ENCODE results near the gene NAALADL2.

The NAALADL2 gene

DNA sequence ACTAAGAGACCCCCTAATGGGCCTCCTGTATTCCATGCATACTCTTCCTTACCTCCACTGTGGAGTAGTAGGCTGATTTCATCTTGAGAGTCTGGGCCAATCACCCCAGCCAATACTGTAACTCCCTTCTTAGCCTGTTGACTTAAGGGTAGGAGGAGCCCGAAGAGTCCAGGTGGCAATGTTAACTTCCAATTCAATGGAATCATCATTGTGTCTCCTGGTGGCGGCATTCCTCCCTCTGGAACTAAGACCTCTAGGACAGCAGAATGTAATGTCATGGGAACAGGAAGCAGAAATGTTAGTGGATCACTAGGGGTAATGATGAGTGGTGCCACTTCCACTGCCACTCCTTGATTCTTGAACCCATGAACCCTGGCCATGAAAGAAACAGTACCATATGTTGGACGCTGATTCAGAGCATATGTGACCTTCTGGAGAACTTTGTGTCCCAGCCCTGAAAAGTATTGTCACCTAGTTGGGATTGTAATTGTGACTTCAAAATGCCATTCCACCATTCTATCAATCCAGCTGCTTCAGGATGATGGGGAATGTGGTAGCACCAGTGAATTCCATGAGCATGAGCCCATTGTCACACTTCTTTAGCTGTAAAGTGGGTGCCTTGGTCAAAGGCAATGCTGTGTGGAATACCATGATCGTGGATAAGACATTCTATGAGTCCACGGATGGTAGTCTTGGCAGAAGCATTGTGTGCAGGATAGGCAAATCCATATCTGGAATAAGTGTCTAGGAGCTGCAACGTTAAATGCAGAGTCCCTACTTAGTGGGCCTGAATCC is 24.9 kb downstream of the NAALADL2 start:
- Histone ChIP-seq H3K4me1 (ENCODE audit: control insufficient read depth, insufficient read depth, low read length) (no peaks in the 10 kb centered on the region), H3K9me3 (ENCODE audit: control insufficient read depth, low read length) (no peaks in the 10 kb centered on the region), H3K36me3 (ENCODE audit: control insufficient read depth, insufficient read depth, low read length) (no peaks in the 10 kb centered on the region), H3K27ac (ENCODE audit: insufficient read depth, low read depth, low read length, poor library complexity, severe bottlenecking) (no peak overlapping the region), H3K4me3 (ENCODE audit: insufficient read depth, low read depth, low read length) (no peak overlapping the region), H3K27me3 (ENCODE audit: control insufficient read depth, insufficient read depth, low read length, poor library complexity, severe bottlenecking) (no peaks in the 10 kb centered on the region)
- WGBS, 2 experiments, result 94 to 97% methylated on average over 6 of the region's 6 CpGs

DNA sequence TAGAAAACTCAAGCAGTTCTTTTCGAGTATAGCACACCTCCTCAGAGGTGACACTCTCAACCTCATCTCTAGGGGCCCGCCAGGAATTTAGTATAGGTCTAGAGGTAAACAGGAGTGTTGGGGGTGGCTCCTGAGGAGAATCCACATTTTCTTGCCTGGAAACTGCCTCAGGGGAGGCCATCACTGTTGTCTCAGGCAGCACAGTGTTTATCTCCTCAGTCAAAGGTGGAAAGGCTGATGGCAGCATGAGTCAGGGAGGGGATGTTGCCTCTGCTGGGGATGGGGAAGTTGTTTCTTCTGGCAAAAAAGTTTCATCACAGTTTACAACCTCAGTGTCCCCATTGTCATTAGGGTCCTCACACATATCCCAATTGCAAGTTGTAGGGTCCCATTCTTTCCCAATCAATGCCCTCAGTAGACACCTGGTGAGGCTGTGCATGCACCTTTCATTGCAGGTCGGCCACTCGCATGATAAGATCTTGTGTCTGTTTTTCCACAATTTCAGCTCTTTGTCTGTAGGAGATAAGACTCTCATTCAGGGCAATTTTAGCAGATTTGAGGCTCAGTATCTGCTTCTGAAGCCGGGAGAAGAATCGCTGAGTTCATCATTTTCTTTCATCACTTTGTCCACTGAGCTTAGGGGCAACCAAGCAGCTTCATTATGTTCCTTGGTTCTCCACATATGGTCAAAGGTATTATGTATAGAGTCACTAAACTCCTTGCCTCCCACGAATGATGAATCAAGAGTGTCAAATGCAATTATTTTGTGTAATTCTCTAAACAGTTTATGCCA is 25.8 kb downstream of the NAALADL2 start:
- Histone ChIP-seq H3K27ac (ENCODE audit: insufficient read depth, low read depth, low read length, poor library complexity, severe bottlenecking) (no peak overlapping the region), H3K27me3 (ENCODE audit: control insufficient read depth, insufficient read depth, low read length, poor library complexity, severe bottlenecking) (no peaks in the 10 kb centered on the region), H3K4me1 (ENCODE audit: control insufficient read depth, insufficient read depth, low read length) (no peaks in the 10 kb centered on the region), H3K4me3 (ENCODE audit: insufficient read depth, low read depth, low read length) (no peak overlapping the region), H3K36me3 (ENCODE audit: control insufficient read depth, insufficient read depth, low read length) (no peaks in the 10 kb centered on the region), H3K9me3 (ENCODE audit: control insufficient read depth, low read length) (no peaks in the 10 kb centered on the region)
- WGBS, 2 experiments, result 93 to 96% methylated on average over 6 to 7 of the region's 7 CpGs

DNA sequence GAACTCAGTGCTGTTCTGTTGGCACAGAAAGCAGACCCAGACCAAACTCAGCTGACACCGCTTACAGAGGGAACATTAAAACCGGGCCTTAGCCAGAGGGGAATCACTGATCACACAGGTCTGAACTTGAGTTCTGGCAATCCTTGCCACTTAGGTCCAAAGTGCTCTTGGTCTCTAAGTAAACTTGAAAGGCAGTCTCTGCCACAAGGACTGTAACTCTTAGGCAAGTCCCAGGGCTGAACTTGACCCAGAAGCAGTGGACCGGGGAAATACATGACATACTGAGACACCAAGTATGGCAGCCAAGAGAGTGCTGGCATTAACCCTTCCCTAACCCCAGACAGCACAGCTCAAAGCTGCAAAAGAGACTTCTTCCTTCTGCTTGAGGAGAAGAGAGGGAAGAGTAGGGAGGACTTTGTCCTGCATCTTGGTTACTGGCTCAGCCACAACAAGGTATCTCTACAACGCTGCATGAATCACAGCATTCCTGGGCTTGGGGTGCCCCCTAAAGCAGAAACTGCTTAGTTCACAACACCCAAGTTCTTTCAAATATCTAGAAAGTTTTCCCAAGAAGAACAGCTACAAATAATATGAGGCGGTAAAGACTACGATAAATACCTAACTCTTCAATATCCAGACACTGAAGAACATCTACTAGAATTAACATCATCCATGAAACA is 32.5 kb downstream of the NAALADL2 start:
- Histone ChIP-seq H3K36me3 (ENCODE audit: control insufficient read depth, insufficient read depth, low read length) (no peaks in the 10 kb centered on the region), H3K27me3 (ENCODE audit: control insufficient read depth, insufficient read depth, low read length, poor library complexity, severe bottlenecking) (no peaks in the 10 kb centered on the region), H3K9me3 (ENCODE audit: control insufficient read depth, low read length) (no peaks in the 10 kb centered on the region), H3K4me3 (ENCODE audit: insufficient read depth, low read depth, low read length) (no peak overlapping the region), H3K27ac (ENCODE audit: insufficient read depth, low read depth, low read length, poor library complexity, severe bottlenecking) (no peak overlapping the region), H3K4me1 (ENCODE audit: control insufficient read depth, insufficient read depth, low read length) (no peaks in the 10 kb centered on the region)
- 91 to 92% methylated on average over 6 of the region's 6 CpGs for WGBS, 2 experiments

DNA sequence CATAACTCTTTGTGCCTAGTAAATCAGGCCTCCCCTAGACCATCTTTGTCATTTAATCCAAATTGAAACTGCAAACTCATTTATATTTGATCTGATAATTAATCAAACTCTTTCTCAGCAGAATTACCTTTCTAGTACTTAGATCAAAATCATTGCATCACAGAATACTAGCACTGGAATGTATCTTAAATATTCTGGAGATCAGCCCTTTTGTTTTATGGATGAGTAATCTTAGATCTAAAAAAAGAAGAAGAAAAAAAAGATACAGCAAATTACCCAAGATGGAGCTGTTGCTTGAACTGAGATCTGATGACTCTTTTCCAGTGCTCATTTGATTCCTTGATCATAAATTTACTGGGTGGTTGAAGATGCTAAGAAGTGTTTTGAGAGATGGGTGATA is 47.9 kb downstream of the NAALADL2 start:
- H3K4me3 ChIP-seq (ENCODE audit: insufficient read depth, low read depth, low read length), result no peak overlapping the region
- H3K4me1 ChIP-seq (ENCODE audit: control insufficient read depth, insufficient read depth, low read length), result no peaks in the 10 kb centered on the region
- no peaks in the 10 kb centered on the region for H3K27me3 ChIP-seq (ENCODE audit: control insufficient read depth, insufficient read depth, low read length, poor library complexity, severe bottlenecking)
- H3K27ac ChIP-seq (ENCODE audit: insufficient read depth, low read depth, low read length, poor library complexity, severe bottlenecking), result no peak overlapping the region
- H3K9me3 ChIP-seq (ENCODE audit: control insufficient read depth, low read length), result no peaks in the 10 kb centered on the region
- H3K36me3 ChIP-seq (ENCODE audit: control insufficient read depth, insufficient read depth, low read length), result no peaks in the 10 kb centered on the region

DNA sequence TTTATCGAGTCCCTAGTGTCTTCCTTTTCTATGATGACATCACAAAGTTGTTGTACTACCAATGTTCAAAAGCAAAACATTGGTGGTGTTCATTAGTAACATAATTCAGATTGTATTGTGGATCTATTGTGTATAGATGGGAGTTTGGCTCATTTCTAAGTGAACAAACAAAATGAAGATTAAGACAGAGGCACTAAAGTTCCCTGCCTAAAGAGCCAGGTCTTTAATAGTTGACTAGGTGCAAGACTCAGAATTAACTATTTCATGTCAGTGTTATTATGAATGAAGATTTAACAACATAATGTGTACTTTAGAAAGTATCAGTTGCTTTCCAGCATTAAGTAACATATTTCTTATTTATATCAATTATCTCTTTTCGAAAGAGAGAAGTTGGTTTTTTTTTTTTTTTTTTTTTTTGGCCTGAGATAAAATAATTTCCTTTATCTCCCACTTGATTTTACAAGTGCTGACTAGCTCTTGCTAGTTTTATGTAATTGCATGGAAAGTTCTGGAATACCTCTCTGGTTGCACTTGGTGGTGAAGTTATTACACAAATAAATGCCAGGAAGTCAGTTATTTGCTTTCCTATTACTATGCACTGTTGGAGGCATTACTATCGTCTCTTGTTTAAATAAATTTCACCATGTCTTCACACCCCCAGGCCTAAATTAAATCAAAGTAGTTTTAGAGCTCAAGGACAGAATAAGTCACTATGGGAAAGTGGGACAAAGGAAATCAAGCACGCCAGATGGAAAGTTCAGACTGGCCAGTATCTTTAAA is 48.7 kb downstream of the NAALADL2 start:
- H3K27ac ChIP-seq (ENCODE audit: insufficient read depth, low read depth, low read length, poor library complexity, severe bottlenecking), result no peak overlapping the region
- no peak overlapping the region for H3K4me3 ChIP-seq (ENCODE audit: insufficient read depth, low read depth, low read length)
- no peaks in the 10 kb centered on the region for H3K36me3 ChIP-seq (ENCODE audit: control insufficient read depth, insufficient read depth, low read length)
- whole genome bisulfite sequencing, 2 experiments, result 89 to 98% methylated on average over 1 to 3 of the region's 4 CpGs
- no peaks in the 10 kb centered on the region for H3K4me1 ChIP-seq (ENCODE audit: control insufficient read depth, insufficient read depth, low read length)
- no peaks in the 10 kb centered on the region for H3K27me3 ChIP-seq (ENCODE audit: control insufficient read depth, insufficient read depth, low read length, poor library complexity, severe bottlenecking)
- H3K9me3 ChIP-seq (ENCODE audit: control insufficient read depth, low read length), result no peaks in the 10 kb centered on the region

DNA sequence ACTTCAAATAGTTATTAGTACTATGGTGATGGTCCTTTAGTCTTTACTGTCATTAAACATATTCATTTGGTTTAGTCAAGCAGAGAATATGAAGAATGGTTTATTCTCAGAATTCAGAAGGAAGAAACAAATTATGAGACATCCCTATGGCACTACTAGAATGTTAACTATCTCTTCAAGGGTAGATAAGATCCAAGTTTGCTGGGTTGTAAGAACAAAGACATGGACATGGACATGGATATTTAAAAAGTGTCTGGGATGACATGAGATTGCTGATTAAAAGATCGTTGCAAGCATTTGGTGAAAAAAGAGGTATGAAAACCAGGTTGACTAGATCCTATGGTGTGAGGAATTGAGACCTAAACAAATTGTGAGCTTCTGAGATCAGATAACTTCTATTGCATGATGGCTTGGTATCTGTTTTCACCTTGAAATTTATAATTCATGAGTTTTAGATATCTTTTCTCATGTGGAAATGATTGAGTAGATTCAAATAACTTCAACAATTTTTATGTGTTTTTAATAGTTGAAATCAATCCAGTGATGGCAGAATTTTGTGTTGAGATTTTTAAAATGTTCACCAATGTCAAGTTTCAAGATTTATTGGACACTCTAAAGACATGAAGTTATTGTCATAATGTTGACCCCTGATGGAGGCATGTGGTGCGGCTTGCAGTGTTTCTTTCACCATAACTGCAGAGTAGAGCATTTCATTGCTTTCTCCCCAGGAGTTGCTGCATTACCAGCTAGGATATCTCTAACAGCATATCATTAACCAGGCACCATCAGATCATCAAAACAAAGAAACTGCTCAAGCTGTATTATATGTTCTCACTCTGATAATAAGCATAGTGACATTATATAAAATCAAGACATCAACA is 72.6 kb downstream of the NAALADL2 start:
- no peak overlapping the region for H3K4me3 ChIP-seq (ENCODE audit: insufficient read depth, low read depth, low read length)
- H3K36me3 ChIP-seq (ENCODE audit: control insufficient read depth, insufficient read depth, low read length), result no peaks in the 10 kb centered on the region
- no peaks in the 10 kb centered on the region for H3K27me3 ChIP-seq (ENCODE audit: control insufficient read depth, insufficient read depth, low read length, poor library complexity, severe bottlenecking)
- no peaks in the 10 kb centered on the region for H3K4me1 ChIP-seq (ENCODE audit: control insufficient read depth, insufficient read depth, low read length)
- H3K9me3 ChIP-seq (ENCODE audit: control insufficient read depth, low read length), result no peaks in the 10 kb centered on the region
- 52 to 61% methylated on average over 2 of the region's 2 CpGs for WGBS, 2 experiments
- no peak overlapping the region for H3K27ac ChIP-seq (ENCODE audit: insufficient read depth, low read depth, low read length, poor library complexity, severe bottlenecking)

DNA sequence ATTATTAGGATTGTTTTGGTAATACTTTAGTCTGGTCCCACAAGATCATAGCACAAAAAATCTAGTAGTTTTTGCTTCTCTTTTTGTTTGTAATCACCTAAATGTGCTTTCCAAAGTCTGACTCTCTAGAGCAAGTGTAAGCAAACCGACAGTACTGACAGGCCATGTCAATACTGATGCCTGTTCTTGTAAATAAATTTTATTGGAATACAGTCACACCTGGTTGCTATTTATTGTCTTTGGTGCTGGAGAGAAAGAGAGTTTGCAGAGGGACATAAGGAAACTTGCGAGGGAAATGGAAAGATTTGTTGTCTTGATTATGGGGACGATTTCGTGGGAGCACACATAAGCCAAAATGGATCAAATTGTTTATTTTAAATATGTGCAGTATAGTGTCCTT is 77.5 kb downstream of the NAALADL2 start:
- H3K4me3 ChIP-seq (ENCODE audit: insufficient read depth, low read depth, low read length), result no peak overlapping the region
- no peak overlapping the region for H3K27ac ChIP-seq (ENCODE audit: insufficient read depth, low read depth, low read length, poor library complexity, severe bottlenecking)
- no peaks in the 10 kb centered on the region for H3K27me3 ChIP-seq (ENCODE audit: control insufficient read depth, insufficient read depth, low read length, poor library complexity, severe bottlenecking)
- H3K36me3 ChIP-seq (ENCODE audit: control insufficient read depth, insufficient read depth, low read length), result no peaks in the 10 kb centered on the region
- no peaks in the 10 kb centered on the region for H3K9me3 ChIP-seq (ENCODE audit: control insufficient read depth, low read length)
- no peaks in the 10 kb centered on the region for H3K4me1 ChIP-seq (ENCODE audit: control insufficient read depth, insufficient read depth, low read length)
- WGBS, 2 experiments, result 91 to 94% methylated on average over 4 of the region's 4 CpGs

DNA sequence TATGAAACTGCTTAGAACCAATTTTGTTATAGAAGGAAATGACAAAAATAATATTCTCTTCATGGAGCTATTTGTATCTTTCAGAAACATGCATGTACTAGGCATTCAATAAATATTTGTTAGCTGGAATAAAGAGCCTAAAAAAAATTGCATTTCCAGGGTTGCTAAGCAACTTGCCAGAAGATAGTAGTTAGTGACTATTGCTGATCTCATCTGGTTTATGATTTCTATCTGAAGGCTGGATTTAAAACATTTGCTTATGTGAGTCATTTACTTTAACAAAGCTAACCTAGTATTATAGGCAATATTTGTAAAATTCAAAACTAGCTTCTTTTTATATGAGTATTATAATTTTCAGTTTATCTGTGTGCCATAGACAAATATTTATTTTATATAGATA is 78.3 kb downstream of the NAALADL2 start:
- no peaks in the 10 kb centered on the region for H3K4me1 ChIP-seq (ENCODE audit: control insufficient read depth, insufficient read depth, low read length)

DNA sequence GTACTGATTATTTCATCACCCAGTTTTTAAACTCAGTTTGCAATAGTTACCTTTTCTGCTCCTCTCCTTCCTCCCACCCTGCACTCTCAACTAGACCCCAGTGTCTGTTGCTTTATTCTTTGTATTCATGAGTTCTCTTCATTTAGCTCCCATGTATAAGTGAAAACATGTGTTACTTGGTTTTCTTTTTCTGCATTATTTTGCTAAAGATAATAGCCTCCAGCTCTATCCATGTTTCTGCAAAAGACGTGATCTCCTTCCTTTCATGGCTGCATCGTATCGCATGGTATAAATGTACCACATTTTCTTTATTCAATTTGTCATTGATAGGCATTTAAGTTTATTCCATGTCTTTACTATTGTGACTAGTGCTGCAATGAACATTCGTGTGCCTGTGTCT is 79.0 kb downstream of the NAALADL2 start:
- H3K9me3 ChIP-seq (ENCODE audit: control insufficient read depth, low read length), result no peaks in the 10 kb centered on the region
- H3K27me3 ChIP-seq (ENCODE audit: control insufficient read depth, insufficient read depth, low read length, poor library complexity, severe bottlenecking), result no peaks in the 10 kb centered on the region
- H3K4me1 ChIP-seq (ENCODE audit: control insufficient read depth, insufficient read depth, low read length), result no peaks in the 10 kb centered on the region
- H3K36me3 ChIP-seq (ENCODE audit: control insufficient read depth, insufficient read depth, low read length), result no peaks in the 10 kb centered on the region
- H3K27ac ChIP-seq (ENCODE audit: insufficient read depth, low read depth, low read length, poor library complexity, severe bottlenecking), result no peak overlapping the region
- WGBS, 2 experiments, result 82 to 100% methylated on average over 1 to 4 of the region's 4 CpGs
- H3K4me3 ChIP-seq (ENCODE audit: insufficient read depth, low read depth, low read length), result no peak overlapping the region

More for the DNA sequence above, 78.3 kb downstream of the NAALADL2 start:
- Histone ChIP-seq H3K36me3 (ENCODE audit: control insufficient read depth, insufficient read depth, low read length) (no peaks in the 10 kb centered on the region), H3K9me3 (ENCODE audit: control insufficient read depth, low read length) (no peaks in the 10 kb centered on the region), H3K27me3 (ENCODE audit: control insufficient read depth, insufficient read depth, low read length, poor library complexity, severe bottlenecking) (no peaks in the 10 kb centered on the region), H3K27ac (ENCODE audit: insufficient read depth, low read depth, low read length, poor library complexity, severe bottlenecking) (no peak overlapping the region), H3K4me3 (ENCODE audit: insufficient read depth, low read depth, low read length) (no peak overlapping the region)
